Mesendoderm (in vitro differentiated cells): ENCODE results near the gene TXNDC8.

Source experiments
- DNase-seq: peaks from one replicate; pipeline ENCODE4 v3.0.0; 2013
- H2AK5ac ChIP-seq: 2 replicates; pipeline ENCODE4 v1.6.1; 2013; ENCODE audit warnings: low read length, inconsistent platforms
- H2BK120ac ChIP-seq: 2 replicates; pipeline ENCODE4 v1.6.1; 2013; ENCODE audit warnings: low read depth, mild to moderate bottlenecking, low read length, moderate library complexity, mixed read lengths
- H2BK15ac ChIP-seq: replicated peaks from 2 replicates; pipeline ENCODE4 v1.6.1; 2013; ENCODE audit warnings: low read depth, mild to moderate bottlenecking, moderate library complexity
- H2BK5ac ChIP-seq: 2 replicates; pipeline ENCODE4 v1.6.1; 2013; ENCODE audit warnings: low read length, inconsistent platforms
- H3K18ac ChIP-seq: 2 replicates; pipeline ENCODE4 v1.6.1; 2013; ENCODE audit warnings: mild to moderate bottlenecking, low read length, mixed read lengths
- H3K23ac ChIP-seq: one replicate; pipeline ENCODE4 v1.6.1; 2013; ENCODE audit warnings: low read length
- H3K27ac ChIP-seq: 2 replicates; pipeline ENCODE4 v1.5.1; 2013; ENCODE audit warnings: low read depth, mild to moderate bottlenecking, inconsistent platforms, low read length, moderate library complexity
- H3K27me3 ChIP-seq: 2 replicates; pipeline ENCODE4 v1.6.1; 2013; ENCODE audit warnings: low read length, control low read depth, mild to moderate bottlenecking, inconsistent platforms; ENCODE audit not compliant: insufficient read depth, poor library complexity
- H3K36me3 ChIP-seq: 2 replicates; pipeline ENCODE4 v1.6.1; 2013; ENCODE audit warnings: low read length, inconsistent platforms; ENCODE audit not compliant: control insufficient read depth, insufficient read depth
- H3K4ac ChIP-seq: one replicate; pipeline ENCODE4 v1.6.1; 2013; ENCODE audit warnings: low read depth, mild to moderate bottlenecking, low read length, moderate library complexity
- H3K4me1 ChIP-seq: 2 replicates; pipeline ENCODE4 v1.6.1; 2013; ENCODE audit warnings: low read depth, low read length, inconsistent platforms; ENCODE audit not compliant: control insufficient read depth
- H3K4me2 ChIP-seq: 2 replicates; pipeline ENCODE4 v1.6.1; 2013; ENCODE audit warnings: low read length
- H3K4me3 ChIP-seq: 2 replicates; pipeline ENCODE4 v1.5.1; 2013; ENCODE audit warnings: mild to moderate bottlenecking, low read length
- H3K56ac ChIP-seq: one replicate; pipeline ENCODE4 v1.6.1; 2013; ENCODE audit warnings: low read length
- H3K79me1 ChIP-seq: 2 replicates; pipeline ENCODE4 v1.6.1; 2013; ENCODE audit warnings: low read length, inconsistent platforms
- H3K79me2 ChIP-seq: 2 replicates; pipeline ENCODE4 v1.6.1; 2013; ENCODE audit warnings: mild to moderate bottlenecking, low read length; ENCODE audit not compliant: control insufficient read depth, insufficient read depth
- H3K9ac ChIP-seq: 2 replicates; pipeline ENCODE4 v1.6.1; 2013; ENCODE audit warnings: low read length, inconsistent platforms
- H4K5ac ChIP-seq: one replicate; pipeline ENCODE4 v1.6.1; 2013; ENCODE audit warnings: low read length
- H4K8ac ChIP-seq: one replicate; pipeline ENCODE4 v1.6.1; 2013; ENCODE audit warnings: low read depth, mild to moderate bottlenecking, control low read depth, low read length, moderate library complexity
- WGBS: extraction: QIAGEN DNeasy Blood & Tissue Kit; methylation state at CpG from one replicate; pipeline ENCODE4 v1.1.7; 2013; ENCODE audit warnings: low lambda C conversion rate, missing lambda C conversion rate; ENCODE audit not compliant: insufficient coverage; ENCODE audit errors: extremely low coverage; 5-methylcytosine and 5-hydroxymethylcytosine counted together

TXNDC8 gene

GRCh38 chr9:110257956-110258355, 79.7 kb downstream of the TXNDC8 start:
- peaks cover 4% of the 10 kb centered on the region for H3K4me1 ChIP-seq
- no peak overlapping the region for H2BK120ac ChIP-seq
- no peak overlapping the region for H3K27ac ChIP-seq
- no peak overlapping the region for H3K56ac ChIP-seq
- no peak overlapping the region for H3K4ac ChIP-seq
- no peak overlapping the region for H2BK5ac ChIP-seq
- no peak for DNase-seq
- WGBS, result no CpG with 5 or more reads among the region's 1 CpG
- H2AK5ac ChIP-seq, result no peak overlapping the region
- no peak overlapping the region for H3K18ac ChIP-seq
- H3K79me2 ChIP-seq, result peaks cover 32% of the 10 kb centered on the region
- H3K9ac ChIP-seq, result peak overlapping the region; percentile 66
- H2BK15ac ChIP-seq, result no peak overlapping the region
- H3K79me1 ChIP-seq, result no peaks in the 10 kb centered on the region
- no peak overlapping the region for H3K4me2 ChIP-seq
- no peaks in the 10 kb centered on the region for H3K27me3 ChIP-seq
- no peak overlapping the region for H4K5ac ChIP-seq
- no peak overlapping the region for H3K4me3 ChIP-seq
- H4K8ac ChIP-seq, result no peak overlapping the region
- no peak overlapping the region for H3K23ac ChIP-seq
- no peaks in the 10 kb centered on the region for H3K36me3 ChIP-seq

DNA sequence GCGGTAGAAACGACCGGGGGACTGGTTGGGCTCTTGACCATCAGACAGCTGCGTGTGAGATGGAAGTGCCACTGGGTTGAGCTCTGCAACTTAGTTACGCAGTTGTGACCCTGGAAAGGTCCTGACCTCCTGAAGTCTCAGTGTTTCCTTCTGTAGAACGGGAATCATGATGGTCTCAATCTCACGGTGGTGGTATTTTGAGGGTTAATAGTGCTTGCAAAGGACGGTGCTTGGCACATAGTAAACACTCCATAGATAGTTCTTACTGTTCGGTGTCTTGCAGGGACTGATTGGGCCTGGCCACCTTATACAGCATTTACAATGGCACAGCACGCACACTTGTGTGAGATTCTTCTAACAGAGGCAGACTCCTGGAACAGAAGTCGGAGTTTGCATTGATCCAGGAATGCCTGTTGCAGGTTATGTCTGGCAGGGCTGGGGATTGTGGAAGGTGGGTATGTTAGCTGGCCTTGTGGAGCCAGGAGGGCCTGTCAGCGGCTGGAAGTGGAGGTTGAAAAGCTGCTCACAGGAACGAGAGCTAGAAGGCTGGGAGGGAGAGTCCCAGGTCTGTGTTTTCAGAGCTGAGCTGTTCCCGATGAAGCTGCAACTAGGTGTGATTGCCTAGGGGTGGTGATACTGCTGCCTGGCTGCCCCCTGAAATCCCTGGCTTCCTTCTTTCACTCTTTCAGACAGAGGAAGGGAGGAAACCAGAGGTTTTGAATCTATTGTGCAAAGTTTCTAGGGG, 80.4 kb downstream of the TXNDC8 start:
- Histone ChIP-seq H3K79me2 (peaks cover 38% of the 10 kb centered on the region), H3K27ac (peak overlapping the region; percentile 0)

GRCh38 chr9:110256380-110257096, 81.1 kb downstream of the TXNDC8 start, which contains the start of gene TXN:
Gene TXN, minus strand, starts transcription at chr9:110256507. Its CDS starts 72 bp downstream, at chr9:110256435.
- Histone ChIP-seq H3K9ac (peak within 1 kb of the TSS; percentile 85), H2BK5ac (peak within 1 kb of the TSS; percentile 34), H3K27me3 (no peaks in the 10 kb centered on the region), H3K79me1 (no peaks in the 10 kb centered on the region), H3K56ac (peak within 1 kb of the TSS; percentile 85), H3K27ac (peak within 1 kb of the TSS; percentile 58), H3K4me2 (peak within 1 kb of the TSS; percentile 43), H3K79me2 (peaks cover 44% of the 10 kb centered on the region), H4K5ac (no peak within 1 kb of the TSS), H2BK15ac (no peak within 1 kb of the TSS), H2BK120ac (no peak within 1 kb of the TSS), H3K18ac (peak within 1 kb of the TSS; percentile 43), H4K8ac (no peak within 1 kb of the TSS), H3K36me3 (no peaks in the 10 kb centered on the region), H3K4me3 (peak within 1 kb of the TSS; percentile 64), H3K4me1 (peaks cover 4% of the 10 kb centered on the region), H2AK5ac (no peak within 1 kb of the TSS), H3K4ac (peak within 1 kb of the TSS; percentile 41), H3K23ac (no peak within 1 kb of the TSS)
- WGBS, result no CpG with 5 or more reads among the region's 65 CpGs
- DNase-seq, result peak; percentile 89

More for the DNA sequence above, 80.4 kb downstream of the TXNDC8 start:
- DNase-seq, result peak; percentile 59
- WGBS, result no CpG with 5 or more reads among the region's 14 CpGs
- Histone ChIP-seq H2AK5ac (no peak overlapping the region), H3K18ac (peak overlapping the region; percentile 35), H4K5ac (no peak overlapping the region), H3K4me3 (peak overlapping the region; percentile 44), H3K4me1 (peaks cover 4% of the 10 kb centered on the region), H2BK15ac (no peak overlapping the region), H3K79me1 (no peaks in the 10 kb centered on the region), H3K27me3 (no peaks in the 10 kb centered on the region), H2BK120ac (no peak overlapping the region), H3K36me3 (no peaks in the 10 kb centered on the region), H3K9ac (peak overlapping the region; percentile 66), H3K56ac (peak overlapping the region; percentile 85), H4K8ac (no peak overlapping the region), H3K23ac (no peak overlapping the region), H3K4ac (no peak overlapping the region), H3K4me2 (peak overlapping the region; percentile 41), H2BK5ac (peak overlapping the region; percentile 34)

DNA sequence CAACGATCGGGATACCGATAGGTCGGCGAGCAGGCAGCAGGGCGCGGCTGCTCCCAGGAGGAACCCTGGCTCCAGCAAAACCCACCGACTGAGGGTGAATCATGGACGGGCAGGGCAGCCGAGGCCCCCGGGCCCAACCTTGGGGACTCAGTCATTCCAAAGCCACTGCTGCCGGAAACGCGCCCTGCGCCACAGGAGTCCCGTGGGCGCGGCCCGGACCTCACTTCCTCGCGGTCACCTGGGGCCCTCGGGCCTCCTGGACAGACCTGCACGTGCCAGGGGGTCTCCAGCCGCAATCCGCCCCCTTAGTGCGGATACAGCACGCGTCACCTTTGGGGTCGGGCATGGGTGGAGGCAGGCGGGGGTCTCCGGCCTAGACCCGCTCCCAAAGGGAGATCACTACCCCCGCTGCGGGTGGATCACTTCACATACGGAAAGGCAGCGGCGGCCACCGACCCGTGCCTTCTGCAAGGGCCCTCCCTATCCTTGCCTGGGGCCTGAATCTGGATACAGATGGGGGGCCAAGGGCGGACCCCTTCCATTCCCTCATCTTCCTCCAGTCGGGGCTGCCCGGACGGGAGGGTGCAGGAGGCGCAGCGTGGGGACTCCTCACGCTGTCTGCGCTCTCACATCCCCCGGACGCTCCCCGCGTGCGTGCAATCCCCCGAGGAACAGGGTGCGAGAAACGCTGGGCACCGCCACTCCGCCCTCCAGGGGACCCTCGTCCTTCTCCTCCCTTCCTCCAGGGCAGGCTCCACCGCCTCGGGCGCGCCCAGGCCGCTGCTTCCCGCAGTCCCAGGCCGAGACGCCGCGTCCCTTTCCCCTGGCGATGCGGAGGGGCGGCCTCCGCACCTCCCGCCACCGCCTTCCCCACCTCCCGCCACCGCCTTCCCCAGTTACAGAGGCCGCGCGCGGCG, 81.9 kb downstream of the TXNDC8 start:
- no peak overlapping the region for H4K5ac ChIP-seq
- H2BK120ac ChIP-seq, result no peak overlapping the region
- peaks cover 47% of the 10 kb centered on the region for H3K79me2 ChIP-seq
- H2BK5ac ChIP-seq, result no peak overlapping the region
- peak overlapping the region; percentile 43 for H3K4me2 ChIP-seq
- H3K4me1 ChIP-seq, result peaks cover 4% of the 10 kb centered on the region
- H3K9ac ChIP-seq, result peak overlapping the region; percentile 85
- no peak overlapping the region for H4K8ac ChIP-seq
- no peak overlapping the region for H2AK5ac ChIP-seq
- H3K36me3 ChIP-seq, result no peaks in the 10 kb centered on the region
- H3K23ac ChIP-seq, result no peak overlapping the region
- DNase-seq, result peak; percentile 66
- peak overlapping the region; percentile 64 for H3K4me3 ChIP-seq
- WGBS, result no CpG with 5 or more reads among the region's 81 CpGs
- H3K4ac ChIP-seq, result peak overlapping the region; percentile 21
- H3K56ac ChIP-seq, result peak overlapping the region; percentile 84
- H3K27ac ChIP-seq, result peak overlapping the region; percentile 58
- no peak overlapping the region for H2BK15ac ChIP-seq
- H3K18ac ChIP-seq, result peak overlapping the region; percentile 43
- H3K79me1 ChIP-seq, result no peaks in the 10 kb centered on the region
- no peaks in the 10 kb centered on the region for H3K27me3 ChIP-seq

GRCh38 chr9:110255034-110255462, 82.6 kb downstream of the TXNDC8 start:
- H3K4ac ChIP-seq, result no peak overlapping the region
- no peak for DNase-seq

More at GRCh38 chr9:110255034-110255462, 82.6 kb downstream of the TXNDC8 start:
- H2BK5ac ChIP-seq, result no peak overlapping the region
- H3K36me3 ChIP-seq, result no peaks in the 10 kb centered on the region
- H3K27ac ChIP-seq, result no peak overlapping the region
- peaks cover 53% of the 10 kb centered on the region for H3K79me2 ChIP-seq
- no peak overlapping the region for H3K23ac ChIP-seq
- no peaks in the 10 kb centered on the region for H3K27me3 ChIP-seq
- H3K4me1 ChIP-seq, result peaks cover 4% of the 10 kb centered on the region
- no peak overlapping the region for H2AK5ac ChIP-seq
- H4K5ac ChIP-seq, result no peak overlapping the region
- peak overlapping the region; percentile 64 for H3K4me3 ChIP-seq
- peak overlapping the region; percentile 84 for H3K56ac ChIP-seq
- peaks cover 2% of the 10 kb centered on the region for H3K79me1 ChIP-seq
- no peak overlapping the region for H2BK120ac ChIP-seq
- peak overlapping the region; percentile 85 for H3K9ac ChIP-seq
- no peak overlapping the region for H4K8ac ChIP-seq
- peak overlapping the region; percentile 43 for H3K4me2 ChIP-seq
- no CpG with 5 or more reads among the region's 17 CpGs for WGBS
- H3K18ac ChIP-seq, result peak overlapping the region; percentile 43
- H2BK15ac ChIP-seq, result no peak overlapping the region
